NCI-H1417 (cell line): ENCODE measurements around the gene MFAP5.
"Not testable (repeated sequence)": the region's sequence is repeated elsewhere in the genome, so short reads cannot be mapped to it uniquely, and the experiment has no call there.

Source experiments
- DNase-seq, 3 experiments: peaks; one replicate each; lab custom pipeline; 2025; lab: John Stamatoyannopoulos, UW

Gene MFAP5

DNA sequence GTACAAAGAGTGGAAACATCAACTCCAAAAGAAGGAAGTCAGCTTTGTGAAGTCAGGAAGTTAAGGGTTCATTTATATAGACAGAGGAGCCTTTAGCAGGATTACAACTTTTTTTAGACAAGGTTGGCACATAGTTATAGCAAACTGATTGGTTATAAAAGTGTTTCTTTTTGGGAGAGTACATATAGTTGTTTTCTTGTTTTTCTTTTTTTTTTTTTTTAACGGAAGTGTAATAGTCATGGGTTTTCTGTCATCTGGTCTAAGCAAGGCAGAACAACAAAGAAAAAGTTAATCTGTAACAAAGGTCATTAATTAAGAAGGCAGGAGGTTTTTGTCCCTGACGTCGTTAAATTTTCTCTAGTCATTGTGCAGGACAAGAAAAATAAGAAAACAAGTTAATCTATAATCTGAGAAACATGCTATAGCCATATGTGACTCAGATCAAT, 13.0 kb upstream of the MFAP5 start:
- no peak for DNase-seq

GRCh38 chr12:8672381-8672780, 9.8 kb upstream of the MFAP5 start:
- no peak for DNase-seq

DNA sequence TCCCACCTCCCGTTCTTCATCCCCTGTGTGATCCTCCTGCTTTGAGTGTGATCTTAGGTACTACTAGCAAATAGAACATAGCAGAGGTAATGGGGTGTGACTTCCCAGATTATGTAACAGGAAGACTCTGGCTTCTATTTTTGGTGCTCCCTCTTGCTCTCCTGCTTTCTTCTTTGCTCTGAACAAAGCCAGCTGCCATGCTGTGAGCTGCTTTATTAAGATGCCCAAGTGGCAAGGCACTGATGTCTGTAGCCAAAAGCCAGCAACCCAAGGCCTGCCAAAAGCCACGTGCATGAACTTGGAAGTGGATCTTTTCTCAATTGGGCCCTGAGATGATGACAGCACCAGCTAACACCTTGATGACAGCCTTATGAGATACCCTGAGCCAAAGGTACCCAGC, 5.8 kb upstream of the MFAP5 start:
- DNase-seq: no peak

DNA sequence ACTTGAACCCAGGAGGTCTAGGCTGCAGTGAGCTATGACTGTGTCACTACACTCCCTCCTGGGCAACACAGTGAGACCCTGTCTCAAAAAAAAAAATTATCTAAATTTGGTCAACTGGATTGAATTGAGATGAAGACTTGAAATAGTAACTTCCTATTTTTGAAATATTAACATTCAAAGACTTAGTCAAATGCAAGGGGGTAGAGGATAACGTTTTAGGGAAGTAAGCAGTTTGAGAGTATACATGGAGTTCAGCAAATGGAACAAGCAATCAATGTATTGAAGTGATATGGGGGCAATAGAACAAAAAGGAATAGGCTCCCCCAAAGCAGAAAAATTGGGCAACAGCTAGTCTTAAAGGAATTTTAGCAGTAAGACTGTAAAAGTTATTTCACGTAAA, 4.6 kb upstream of the MFAP5 start:
- DNase-seq: no peak

GRCh38 chr12:8665759-8666158, 3.1 kb upstream of the MFAP5 start:
- no peak for DNase-seq

GRCh38 chr12:8664228-8664913, 1.7 kb upstream of the MFAP5 start:
- no peak for DNase-seq

- DNase-seq: no peak
These were observed 875 bp downstream of the MFAP5 start for GRCh38 chr12:8661751-8662150.

DNA sequence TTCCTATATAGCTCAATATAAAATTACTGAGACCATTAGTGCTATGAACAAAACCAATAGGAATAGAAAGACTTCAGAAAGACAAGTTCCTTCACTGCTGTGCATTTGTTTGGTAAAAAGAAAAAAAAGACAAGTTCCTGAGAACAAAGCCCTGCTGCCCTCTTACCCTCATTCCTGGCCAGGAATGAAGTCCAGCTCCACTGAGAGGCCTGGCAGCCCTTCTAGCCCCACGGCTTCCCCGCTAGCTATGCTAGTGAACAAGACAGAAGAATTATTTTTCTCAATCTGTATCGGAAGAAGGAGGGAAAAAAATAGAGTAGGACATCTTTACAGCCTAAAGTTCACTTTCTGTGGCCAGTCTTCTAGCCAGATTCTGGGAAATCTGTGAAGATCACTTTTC, 1.6 kb downstream of the MFAP5 start:
- DNase-seq: no peak

GRCh38 chr12:8658346-8658745, 4.3 kb downstream of the MFAP5 start:
- DNase-seq: no peak

GRCh38 chr12:8655421-8655820, 7.2 kb downstream of the MFAP5 start:
- DNase-seq: no peak

GRCh38 chr12:8648576-8649205, 13.9 kb downstream of the MFAP5 start:
- DNase-seq: no peak

DNA sequence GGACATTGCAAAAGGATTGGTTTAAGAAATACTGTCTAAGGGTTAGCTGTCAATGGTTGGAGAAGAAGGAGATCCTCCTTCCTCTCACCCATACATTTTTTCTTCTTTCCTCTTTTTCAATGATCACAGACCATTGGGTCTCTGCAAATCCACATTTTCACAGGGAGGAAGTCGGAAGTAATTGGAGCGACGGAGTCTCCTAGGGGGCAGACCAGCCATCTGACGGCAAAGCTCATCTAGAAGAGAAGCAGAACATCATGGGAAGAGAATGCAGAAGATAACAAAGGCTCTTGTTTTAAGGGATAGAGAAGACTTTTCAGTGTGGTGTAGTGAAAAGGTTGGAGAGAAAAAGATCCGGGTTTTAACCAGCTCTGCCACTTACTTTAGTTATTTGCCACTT, 14.7 kb downstream of the MFAP5 start:
- DNase-seq: no peak

DNA sequence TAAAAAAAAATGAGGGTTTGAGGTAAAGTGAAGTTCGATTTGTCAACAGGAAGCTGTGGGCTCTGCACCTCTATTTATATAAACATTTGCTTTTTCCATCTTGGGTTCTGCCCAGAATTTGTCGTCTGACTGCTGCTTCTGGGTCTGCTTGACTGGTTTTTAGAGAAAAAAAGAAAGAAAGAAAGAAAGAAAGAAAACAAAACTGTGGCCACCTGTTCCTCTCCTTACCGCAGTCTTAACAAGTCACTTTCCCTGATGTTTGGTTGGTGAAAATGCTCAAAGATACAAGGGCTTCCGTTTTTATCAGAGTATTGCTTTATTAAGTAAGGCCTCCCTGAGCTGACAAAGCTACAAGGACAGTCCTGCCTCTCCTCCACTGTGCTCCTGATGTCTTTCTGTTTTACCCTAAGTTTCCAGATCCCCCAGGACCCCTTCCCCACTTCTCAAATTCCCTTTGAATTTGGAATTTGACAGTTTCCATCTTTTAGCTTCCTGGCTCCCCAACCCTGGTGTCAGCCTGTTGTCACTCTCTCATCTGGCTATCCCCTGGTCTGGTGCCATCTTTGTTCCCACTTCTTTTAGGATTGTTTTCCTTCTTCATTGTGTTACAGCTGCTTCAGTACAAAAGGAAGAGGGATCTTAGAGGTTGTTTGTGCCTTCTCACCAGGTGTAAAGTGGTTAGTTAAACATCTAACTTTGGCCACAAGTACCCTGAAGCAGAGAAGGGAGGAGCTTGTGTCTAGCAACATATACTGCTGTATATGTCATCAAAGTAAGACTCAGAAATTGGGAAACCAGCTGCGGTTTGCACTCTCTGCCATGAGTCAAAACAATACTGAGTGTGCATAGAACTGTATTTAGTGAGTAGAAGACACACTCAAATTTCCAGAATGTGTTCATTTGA, 18.0 kb downstream of the MFAP5 start:
- DNase-seq: no peak

DNA sequence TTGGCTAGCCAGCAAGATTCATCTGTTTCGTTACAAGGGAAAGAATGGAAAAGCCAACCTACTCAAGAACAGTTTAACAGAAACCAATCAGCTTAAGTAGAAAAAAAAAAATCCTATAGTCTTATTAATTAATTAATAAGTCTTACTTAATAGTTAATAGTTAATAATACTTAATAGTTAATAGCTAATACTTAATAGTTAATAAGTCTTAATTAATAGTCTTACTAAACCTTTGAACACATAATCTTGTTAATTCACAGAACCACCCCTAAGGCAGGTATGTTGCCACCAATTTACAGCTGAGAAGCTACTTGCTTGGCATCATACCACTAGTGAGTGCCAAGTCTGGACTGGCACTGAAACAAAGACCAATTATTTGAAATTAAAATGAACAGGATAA, 19.9 kb downstream of the MFAP5 start:
- DNase-seq: no peak

- no peak for DNase-seq
These were observed 22.7 kb downstream of the MFAP5 start for GRCh38 chr12:8639936-8640335.

DNA sequence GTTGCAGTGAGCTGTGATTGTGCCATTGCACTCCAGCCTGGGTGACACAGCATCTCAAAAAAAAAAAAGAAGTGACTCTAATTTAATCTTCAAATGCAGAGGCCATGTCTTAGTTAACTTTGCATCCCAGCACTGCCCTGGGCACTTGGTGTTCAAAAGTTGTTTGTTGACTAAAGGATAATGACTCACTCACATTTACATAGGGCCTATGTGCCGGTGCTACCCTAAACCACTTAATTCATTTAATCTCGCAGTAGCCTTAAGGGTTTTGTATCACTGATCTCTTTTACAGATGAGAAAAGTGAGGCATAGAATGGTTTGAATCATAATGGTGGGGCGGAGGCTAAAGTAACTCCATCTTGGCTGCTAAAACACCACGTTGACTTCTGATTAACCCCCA, 23.7 kb downstream of the MFAP5 start:
- no peak for DNase-seq

GRCh38 chr12:8637666-8638065, 25.0 kb downstream of the MFAP5 start:
- DNase-seq: peak in 2 of 3 experiments; percentile 12 to 52

DNA sequence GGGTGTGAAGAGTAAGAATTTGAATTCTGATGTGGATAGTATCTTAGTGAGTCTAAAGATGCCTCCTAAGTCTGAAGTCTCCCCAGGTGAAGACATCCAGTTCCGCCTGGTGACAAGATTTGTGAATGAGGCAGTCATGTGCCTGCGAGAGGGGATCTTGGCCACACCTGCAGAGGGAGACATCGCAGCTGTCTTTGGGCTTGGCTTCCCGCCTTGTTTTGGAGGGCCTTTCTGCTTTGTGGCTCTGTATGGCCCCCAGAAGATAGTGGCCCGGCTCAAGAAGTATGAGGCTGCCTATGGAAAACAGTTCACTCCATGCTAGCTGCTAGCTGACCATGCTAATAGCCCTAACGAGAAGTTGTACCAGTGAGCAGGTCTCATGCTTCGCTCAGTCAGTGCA, 25.4 kb downstream of the MFAP5 start:
- DNase-seq: no peak

DNA sequence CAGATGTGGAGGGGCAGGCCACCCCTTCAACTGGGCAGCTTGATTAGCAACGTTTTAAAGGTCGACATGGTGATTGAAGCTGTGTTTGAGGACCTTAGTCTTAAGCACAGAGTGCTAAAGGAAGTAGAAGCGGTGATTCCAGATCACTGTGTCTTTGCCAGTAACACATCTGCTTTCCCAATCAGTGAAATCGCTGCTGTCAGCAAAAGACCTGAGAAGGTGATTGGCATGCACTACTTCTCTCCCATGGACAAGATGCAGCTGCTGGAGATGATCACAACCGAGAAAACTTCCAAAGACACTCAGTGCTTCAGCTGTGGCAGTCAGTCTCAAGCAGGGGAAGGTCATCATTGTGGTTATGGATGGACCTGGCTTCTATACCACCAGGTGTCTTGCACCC, 26.0 kb downstream of the MFAP5 start:
- DNase-seq: no peak

DNA sequence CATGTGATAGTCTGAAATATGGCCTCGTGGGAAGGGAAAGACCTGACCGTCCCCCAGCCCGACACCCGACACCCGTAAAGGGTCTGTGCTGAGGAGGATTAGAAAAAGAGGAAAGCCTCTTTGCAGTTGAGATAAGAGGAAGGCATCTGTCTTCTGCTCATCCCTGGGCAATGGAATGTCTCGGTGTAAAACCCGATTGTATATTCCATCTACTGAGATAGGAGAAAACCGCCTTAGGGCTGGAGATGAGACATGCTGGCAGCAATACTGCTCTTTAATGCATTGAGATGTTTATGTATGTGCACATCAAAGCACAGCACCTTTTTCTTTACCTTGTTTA, 26.6 kb downstream of the MFAP5 start:
- DNase-seq: not testable (repeated sequence)

GRCh38 chr12:8635342-8636006, 27.2 kb downstream of the MFAP5 start:
- DNase-seq: not testable (repeated sequence)

GRCh38 chr12:8630131-8630530, 32.5 kb downstream of the MFAP5 start:
- DNase-seq: no peak
